Neural progenitor cell (in vitro differentiated cells): ENCODE measurements around the gene LRRC9. TPM values are rescaled to one million over a fixed set of nuclear protein-coding genes. Genes with fewer than 3 reads are reported as not detected.

ENCODE experiments used
- DNase-seq: peaks from one replicate; pipeline ENCODE4 v3.0.0-alpha.2; 2016; ENCODE audit warnings: low spot score
- H2AFZ ChIP-seq: fragments of 200-600 bp; sonication (generic); replicated peaks from 2 replicates; pipeline ENCODE4 v1.6.1; 2016; ENCODE audit warnings: antibody characterized with exemption
- H3F3A ChIP-seq: fragments of 200-600 bp; sonication (generic); 2 replicates; pipeline ENCODE4 v1.6.1; 2016; ENCODE audit warnings: antibody characterized with exemption, low read depth
- H3K27ac ChIP-seq: fragments of 200-600 bp; sonication (generic); 2 replicates; pipeline ENCODE4 v1.5.1; 2016; ENCODE audit warnings: mild to moderate bottlenecking
- H3K27me3 ChIP-seq: fragments of 200-600 bp; sonication (generic); 2 replicates; pipeline ENCODE4 v1.6.1; 2016; ENCODE audit warnings: mild to moderate bottlenecking, moderate library complexity
- H3K36me3 ChIP-seq: fragments of 200-600 bp; sonication (generic); 2 replicates; pipeline ENCODE4 v1.5.1; 2016
- H3K4me1 ChIP-seq: fragments of 200-600 bp; sonication (generic); 2 replicates; pipeline ENCODE4 v1.6.1; 2016; ENCODE audit warnings: mixed run types
- H3K4me2 ChIP-seq: fragments of 200-600 bp; sonication (generic); 2 replicates; pipeline ENCODE4 v1.6.1; 2016
- H3K4me3 ChIP-seq: fragments of 200-600 bp; sonication (generic); 2 replicates; pipeline ENCODE4 v1.5.1; 2016
- H3K79me2 ChIP-seq: fragments of 200-600 bp; sonication (generic); 2 replicates; pipeline ENCODE4 v1.6.1; 2016; ENCODE audit warnings: low read depth
- H3K9ac ChIP-seq: fragments of 200-600 bp; sonication (generic); 2 replicates; pipeline ENCODE4 v1.6.1; 2016
- H3K9me3 ChIP-seq: fragments of 200-600 bp; sonication (generic); 2 replicates; pipeline ENCODE4 v1.5.1; 2016; ENCODE audit warnings: low read depth
- H4K20me1 ChIP-seq: fragments of 200-600 bp; sonication (generic); 2 replicates; pipeline ENCODE4 v1.6.1; 2016; ENCODE audit warnings: low read depth
- H3K27ac Mint-ChIP-seq: 3 replicates; pipeline ENCODE4 v1.8.0; 2021; ENCODE audit warnings: mixed read lengths
- H3K27me3 Mint-ChIP-seq: 2 replicates; pipeline ENCODE4 v1.8.0; 2022; ENCODE audit warnings: low read depth, mild to moderate bottlenecking, inconsistent platforms, moderate library complexity, mixed read lengths; ENCODE audit not compliant: insufficient read depth
- H3K36me3 Mint-ChIP-seq: 3 replicates; pipeline ENCODE4 v1.8.0; 2021; ENCODE audit warnings: mixed read lengths
- H3K4me1 Mint-ChIP-seq: 3 replicates; pipeline ENCODE4 v1.8.0; 2021; ENCODE audit warnings: mixed read lengths
- H3K4me3 Mint-ChIP-seq: 3 replicates; pipeline ENCODE4 v1.8.0; 2021; ENCODE audit warnings: mild to moderate bottlenecking, moderate library complexity, mixed read lengths
- H3K9me3 Mint-ChIP-seq: 3 replicates; pipeline ENCODE4 v1.8.0; 2020; ENCODE audit warnings: mixed read lengths
- CTCF ChIP-seq: fragments of 200-600 bp; sonication (generic); IDR thresholded peaks from 2 replicates; pipeline ENCODE4 v1.5.1; 2017; ENCODE audit warnings: antibody characterized with exemption, mild to moderate bottlenecking
- EZH2 ChIP-seq: fragments of 200-600 bp; sonication (generic); IDR thresholded peaks from 2 replicates; pipeline ENCODE4 v1.6.1; 2017; ENCODE audit warnings: antibody characterized with exemption, mild to moderate bottlenecking, moderate library complexity
- EZH2phosphoT487 ChIP-seq: fragments of 200-600 bp; sonication (generic); IDR thresholded peaks from 2 replicates; pipeline ENCODE4 v1.6.1; 2017; ENCODE audit warnings: antibody characterized with exemption
- total RNA-seq: library from RNA; depleted of rRNA; stranded (reverse); fragments of >200 nt; gene quantifications from 2 replicates; pipeline ENCODE4 v1.2.3, GENCODE V29; 2015; ENCODE audit warnings: low replicate concordance

Gene LRRC9
- total RNA-seq, 1 donor from 2014 or later = 2.1 TPM

- no peak overlapping the region for H3K27ac ChIP-seq
- no peak overlapping the region for H3K27ac Mint-ChIP-seq
- peaks cover 98% of the 10 kb centered on the region for H3K79me2 ChIP-seq
- no peak overlapping the region for H2AFZ ChIP-seq
- peaks cover 54% of the 10 kb centered on the region for H3K36me3 Mint-ChIP-seq
- no peak overlapping the region for H3K4me2 ChIP-seq
- H3K4me1 Mint-ChIP-seq = no peaks in the 10 kb centered on the region
- H3F3A ChIP-seq = no peaks in the 10 kb centered on the region
- no peaks in the 10 kb centered on the region for H3K27me3 Mint-ChIP-seq
- H3K4me1 ChIP-seq = no peaks in the 10 kb centered on the region
- no peaks in the 10 kb centered on the region for H3K27me3 ChIP-seq
- H4K20me1 ChIP-seq = peaks cover 9% of the 10 kb centered on the region
- no peaks in the 10 kb centered on the region for H3K36me3 ChIP-seq
- no peak for TF ChIP-seq CTCF
- no peak for TF ChIP-seq EZH2
- TF ChIP-seq EZH2phosphoT487 = no peak
- H3K4me3 Mint-ChIP-seq = no peak overlapping the region
- H3K9ac ChIP-seq = no peak overlapping the region
- no peaks in the 10 kb centered on the region for H3K9me3 ChIP-seq
- no peak for DNase-seq
- no peak overlapping the region for H3K4me3 ChIP-seq
- H3K9me3 Mint-ChIP-seq = peaks cover 40% of the 10 kb centered on the region
Measured at GRCh38 chr14:60102389-60102788, 182.4 kb downstream of the LRRC9 start.

- peaks cover 9% of the 10 kb centered on the region for H4K20me1 ChIP-seq
- no peaks in the 10 kb centered on the region for H3K4me1 ChIP-seq
- DNase-seq = no peak
- Mint-ChIP-seq H3K36me3 (peaks cover 61% of the 10 kb centered on the region), H3K27me3 (peaks cover 3% of the 10 kb centered on the region), H3K27ac (no peak overlapping the region), H3K4me3 (no peak overlapping the region), H3K9me3 (peaks cover 21% of the 10 kb centered on the region), H3K4me1 (no peaks in the 10 kb centered on the region)
- no peaks in the 10 kb centered on the region for H3K9me3 ChIP-seq
- H3K27ac ChIP-seq = no peak overlapping the region
- no peaks in the 10 kb centered on the region for H3F3A ChIP-seq
- peaks cover 93% of the 10 kb centered on the region for H3K79me2 ChIP-seq
- no peak overlapping the region for H3K4me3 ChIP-seq
- H3K4me2 ChIP-seq = no peak overlapping the region
- no peak for TF ChIP-seq EZH2
- no peak for TF ChIP-seq EZH2phosphoT487
- TF ChIP-seq CTCF = no peak
- H3K27me3 ChIP-seq = no peaks in the 10 kb centered on the region
- H3K9ac ChIP-seq = no peak overlapping the region
- peaks cover 3% of the 10 kb centered on the region for H3K36me3 ChIP-seq
- H2AFZ ChIP-seq = no peak overlapping the region
Measured at GRCh38 chr14:60106339-60106738, 186.4 kb downstream of the LRRC9 start.

- H4K20me1 ChIP-seq = peaks cover 13% of the 10 kb centered on the region
- peaks cover 59% of the 10 kb centered on the region for H3K36me3 Mint-ChIP-seq
- no peak for DNase-seq
Measured at GRCh38 chr14:60107477-60107876, 187.5 kb downstream of the LRRC9 start.

More at GRCh38 chr14:60107477-60107876, 187.5 kb downstream of the LRRC9 start:
- H3K27ac Mint-ChIP-seq = no peak overlapping the region
- no peaks in the 10 kb centered on the region for H3K27me3 ChIP-seq
- H3K27me3 Mint-ChIP-seq = peaks cover 3% of the 10 kb centered on the region
- H3F3A ChIP-seq = no peaks in the 10 kb centered on the region
- H3K4me3 ChIP-seq = no peak overlapping the region
- H3K4me1 ChIP-seq = no peaks in the 10 kb centered on the region
- H2AFZ ChIP-seq = no peak overlapping the region
- no peak overlapping the region for H3K4me3 Mint-ChIP-seq
- TF ChIP-seq EZH2 (no peak), EZH2phosphoT487 (no peak), CTCF (no peak)
- H3K9me3 ChIP-seq = no peaks in the 10 kb centered on the region
- no peak overlapping the region for H3K9ac ChIP-seq
- H3K4me2 ChIP-seq = no peak overlapping the region
- H3K27ac ChIP-seq = no peak overlapping the region
- H3K79me2 ChIP-seq = peaks cover 93% of the 10 kb centered on the region
- peaks cover 15% of the 10 kb centered on the region for H3K9me3 Mint-ChIP-seq
- no peaks in the 10 kb centered on the region for H3K4me1 Mint-ChIP-seq
- H3K36me3 ChIP-seq = peaks cover 3% of the 10 kb centered on the region
